Tibial artery (tissue), 4 donors: ENCODE measurements around the gene LRRC26.

Experiments
- DNase-seq, 2 donors: peaks; one replicate each; pipeline ENCODE4 v3.0.0-alpha.2; 2019
- H3K27ac ChIP-seq, 2 donors: fragments of 200-600 bp; sonication (generic) in 1 of 2; 1 replicate in 1 of 2; 2 replicates in 1 of 2; pipeline ENCODE4 v1.5.1; 2018 to 2019; ENCODE audit warnings: mild to moderate bottlenecking in 1 of 2
- H3K27me3 ChIP-seq, 2 donors: fragments of 200-600 bp; sonication (generic) in 1 of 2; one replicate each; pipeline versions ENCODE4 v1.5.1 to v1.6.0; 2016 to 2019
- H3K36me3 ChIP-seq, 3 donors: fragments of 200-600 bp; sonication (generic) in 2 of 3; one replicate each; pipeline ENCODE4 v1.5.1; 2016 to 2019; ENCODE audit warnings: mild to moderate bottlenecking in 2 of 3
- H3K4me1 ChIP-seq, 4 donors: fragments of 200-600 bp; sonication (generic) in 2 of 4; 1 replicate in 3 of 4; 2 replicates in 1 of 4; pipeline ENCODE4 v1.5.1; 2016 to 2019
- H3K4me3 ChIP-seq, 2 donors: fragments of 200-600 bp; sonication (generic) in 1 of 2; 1 replicate in 1 of 2; 2 replicates in 1 of 2; pipeline ENCODE4 v1.5.1; 2018 to 2019; ENCODE audit warnings: mild to moderate bottlenecking in 2 of 2
- H3K9me3 ChIP-seq, 3 donors: fragments of 200-600 bp; sonication (generic) in 1 of 3; one replicate each; pipeline ENCODE4 v1.5.1; 2016 to 2019
- CTCF ChIP-seq, 2 experiments: fragments of 200-600 bp in 1 of 2; fragments of 450-650 bp in 1 of 2; IDR thresholded peaks; one replicate each; pipeline ENCODE4 v1.5.1; 2017 to 2019; ENCODE audit warnings: antibody characterized with exemption in 2 of 2, mild to moderate bottlenecking in 1 of 2, moderate library complexity in 1 of 2
- intact Hi-C: fragments of 100-400 bp; cut with DNase I; formaldehyde crosslinking; loops from one replicate; pipeline ENCODE4 v1.15.0; 2023; ENCODE audit warnings: low total_unique reads

The LRRC26 gene

GRCh38 chr9:137147793-137148160 is 22.1 kb downstream of the LRRC26 start:
- Histone ChIP-seq H3K4me3 (no peak overlapping the region), H3K27ac (no peak overlapping the region), H3K9me3 (no peaks in the 10 kb centered on the region), H3K4me1 (no peaks in the 10 kb centered on the region), H3K27me3 (peaks cover 0 to 64% of the 10 kb centered on the region in 2 donors), H3K36me3 (no peaks in the 10 kb centered on the region)
- DNase-seq: no peak
- TF ChIP-seq CTCF (IDR thresholded peaks at IDR 0.05): no peak
- intact Hi-C loops: no loop called here

DNA sequence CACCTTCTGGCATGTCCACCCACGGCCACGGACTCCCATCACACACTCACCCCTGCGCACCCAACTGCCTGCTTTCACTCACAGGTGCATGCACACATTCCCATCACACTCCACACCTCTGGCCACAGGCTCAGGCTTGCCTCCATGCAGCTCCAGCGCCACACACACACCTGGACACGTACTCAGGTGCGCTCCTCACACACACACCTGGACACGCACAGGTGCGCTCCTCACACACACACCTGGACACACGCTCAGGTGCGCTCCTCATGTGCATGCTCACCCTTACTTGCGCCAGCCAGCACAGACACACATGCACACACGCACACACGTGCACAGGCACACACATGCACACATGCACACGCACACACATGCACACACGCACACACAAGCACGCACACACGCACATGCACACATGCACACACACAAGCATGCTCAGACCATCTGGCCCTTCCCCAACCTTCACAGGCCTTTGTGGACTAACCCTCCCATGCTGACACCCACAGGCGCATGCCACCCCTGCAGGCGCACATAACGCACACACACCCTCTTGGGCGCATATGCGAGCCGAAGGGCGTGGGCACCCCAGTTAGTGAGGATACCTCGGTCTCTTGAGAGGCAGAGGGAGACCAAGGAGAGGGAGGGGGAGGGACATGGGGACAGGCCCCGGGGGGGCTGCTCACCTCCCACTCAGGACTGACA is 22.6 kb downstream of the LRRC26 start:
- Histone ChIP-seq H3K27ac (no peak overlapping the region), H3K27me3 (peaks cover 0 to 70% of the 10 kb centered on the region in 2 donors), H3K4me3 (no peak overlapping the region), H3K9me3 (no peaks in the 10 kb centered on the region), H3K36me3 (no peaks in the 10 kb centered on the region), H3K4me1 (no peaks in the 10 kb centered on the region)
- DNase-seq: no peak
- intact Hi-C loops: no loop called here
- TF ChIP-seq CTCF (IDR thresholded peaks at IDR 0.05): no peak

DNA sequence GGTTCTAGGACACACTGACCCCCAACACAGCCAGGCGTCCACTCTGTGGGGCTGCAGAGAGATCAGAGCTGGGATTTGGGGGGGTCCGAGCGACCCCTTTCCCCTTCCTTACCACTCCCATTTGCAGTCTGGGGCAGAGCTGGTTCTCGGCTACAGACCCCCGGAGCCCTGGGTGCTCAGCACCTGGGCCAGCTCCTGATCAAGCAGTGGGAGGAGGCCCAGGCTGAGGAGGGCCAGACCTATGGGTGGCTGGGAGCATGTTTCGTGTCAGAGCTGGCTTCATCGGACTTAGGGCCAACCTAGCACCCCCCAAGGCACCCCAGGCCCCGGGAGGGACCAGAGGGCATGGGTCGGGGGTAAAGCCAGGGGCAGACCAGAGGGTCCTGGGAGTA is 23.3 kb downstream of the LRRC26 start:
- intact Hi-C loops: no loop called here
- H3K27me3 ChIP-seq: peaks cover 0 to 77% of the 10 kb centered on the region in 2 donors
- DNase-seq: no peak
- no peaks in the 10 kb centered on the region for H3K4me1 ChIP-seq
- no peak overlapping the region for H3K27ac ChIP-seq
- H3K9me3 ChIP-seq: no peaks in the 10 kb centered on the region
- no peak overlapping the region for H3K4me3 ChIP-seq
- TF ChIP-seq CTCF (IDR thresholded peaks at IDR 0.05): no peak
- H3K36me3 ChIP-seq: no peaks in the 10 kb centered on the region

DNA sequence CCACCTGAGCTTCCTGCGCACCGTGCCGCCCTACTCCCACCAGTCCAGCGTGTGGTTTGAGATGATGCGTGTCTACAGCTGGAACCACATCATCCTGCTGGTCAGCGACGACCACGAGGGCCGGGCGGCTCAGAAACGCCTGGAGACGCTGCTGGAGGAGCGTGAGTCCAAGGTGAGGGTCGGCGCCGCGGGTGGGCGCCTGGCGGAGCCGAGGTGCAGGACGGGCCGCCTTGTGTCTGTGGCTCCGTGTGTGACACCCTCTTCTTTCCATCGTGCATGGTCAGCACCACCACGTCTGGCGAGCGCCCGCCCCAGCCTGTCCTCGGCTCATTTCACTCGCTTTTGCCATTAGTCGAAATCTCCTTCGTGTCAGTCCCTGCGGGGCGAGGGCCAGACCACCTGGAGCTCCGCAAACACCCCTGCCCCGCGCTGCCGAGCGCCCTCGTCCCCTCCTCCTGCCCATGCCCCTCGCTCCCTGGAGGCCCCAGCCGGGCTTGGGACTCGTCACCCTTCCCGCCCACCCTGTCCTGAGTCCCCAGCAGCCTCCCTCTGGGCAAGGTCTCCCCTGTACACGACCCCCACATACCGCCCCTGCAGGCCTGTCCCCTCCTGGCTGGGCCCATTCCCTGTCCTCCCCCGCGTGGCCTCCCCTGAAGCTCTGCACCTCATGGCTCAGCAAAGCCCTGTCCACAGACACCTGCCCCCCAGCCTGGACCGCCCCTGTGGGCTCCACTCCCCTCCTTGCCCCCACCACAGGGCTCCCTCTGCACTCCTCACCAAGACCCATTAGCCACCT is 23.9 kb downstream of the LRRC26 start:
- no peaks in the 10 kb centered on the region for H3K36me3 ChIP-seq
- DNase-seq: no peak
- no peak for TF ChIP-seq CTCF (IDR thresholded peaks at IDR 0.05)
- H3K27me3 ChIP-seq: peaks cover 0 to 83% of the 10 kb centered on the region in 2 donors
- intact Hi-C loops: no loop called here
- no peak overlapping the region for H3K27ac ChIP-seq
- no peaks in the 10 kb centered on the region for H3K9me3 ChIP-seq
- no peaks in the 10 kb centered on the region for H3K4me1 ChIP-seq
- H3K4me3 ChIP-seq: no peak overlapping the region

GRCh38 chr9:137143459-137143858 is 26.4 kb downstream of the LRRC26 start:
- Histone ChIP-seq H3K4me1 (peaks cover 0 to 9% (median 5%) of the 10 kb centered on the region in 4 donors), H3K36me3 (no peaks in the 10 kb centered on the region), H3K4me3 (no peak overlapping the region), H3K27me3 (peaks cover 0 to 94% of the 10 kb centered on the region in 2 donors), H3K9me3 (no peaks in the 10 kb centered on the region), H3K27ac (no peak overlapping the region)
- intact Hi-C loops: no loop called here
- DNase-seq: no peak
- TF ChIP-seq CTCF (IDR thresholded peaks at IDR 0.05): no peak
